LNCaP clone FGC (cell line): ENCODE data around the gene PCBP3.

Experiments
- DNase-seq: peaks from one replicate; pipeline ENCODE4 v3.0.0-alpha.2; 2011; ENCODE audit warnings: low read depth
- H3K4me3 ChIP-seq: 2 replicates; pipeline ENCODE4 v1.5.1; 2011; ENCODE audit warnings: mild to moderate bottlenecking, low read depth, low read length, control low read depth
- TF ChIP-seq, protein P1 (sequence below): IDR thresholded peaks from 2 replicates; pipeline ENCODE4 v1.5.1; 2012; ENCODE audit warnings: mild to moderate bottlenecking; ENCODE audit not compliant: control insufficient read depth, insufficient read depth; ENCODE audit errors: extremely low read depth

Gene PCBP3

GRCh38 chr21:45799765-45800338 lies 156.3 kb downstream of the PCBP3 start:
- TF ChIP-seq, protein P1, sequence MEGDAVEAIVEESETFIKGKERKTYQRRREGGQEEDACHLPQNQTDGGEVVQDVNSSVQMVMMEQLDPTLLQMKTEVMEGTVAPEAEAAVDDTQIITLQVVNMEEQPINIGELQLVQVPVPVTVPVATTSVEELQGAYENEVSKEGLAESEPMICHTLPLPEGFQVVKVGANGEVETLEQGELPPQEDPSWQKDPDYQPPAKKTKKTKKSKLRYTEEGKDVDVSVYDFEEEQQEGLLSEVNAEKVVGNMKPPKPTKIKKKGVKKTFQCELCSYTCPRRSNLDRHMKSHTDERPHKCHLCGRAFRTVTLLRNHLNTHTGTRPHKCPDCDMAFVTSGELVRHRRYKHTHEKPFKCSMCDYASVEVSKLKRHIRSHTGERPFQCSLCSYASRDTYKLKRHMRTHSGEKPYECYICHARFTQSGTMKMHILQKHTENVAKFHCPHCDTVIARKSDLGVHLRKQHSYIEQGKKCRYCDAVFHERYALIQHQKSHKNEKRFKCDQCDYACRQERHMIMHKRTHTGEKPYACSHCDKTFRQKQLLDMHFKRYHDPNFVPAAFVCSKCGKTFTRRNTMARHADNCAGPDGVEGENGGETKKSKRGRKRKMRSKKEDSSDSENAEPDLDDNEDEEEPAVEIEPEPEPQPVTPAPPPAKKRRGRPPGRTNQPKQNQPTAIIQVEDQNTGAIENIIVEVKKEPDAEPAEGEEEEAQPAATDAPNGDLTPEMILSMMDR = no peak
- no peak for DNase-seq
- no peak overlapping the region for H3K4me3 ChIP-seq

DNA sequence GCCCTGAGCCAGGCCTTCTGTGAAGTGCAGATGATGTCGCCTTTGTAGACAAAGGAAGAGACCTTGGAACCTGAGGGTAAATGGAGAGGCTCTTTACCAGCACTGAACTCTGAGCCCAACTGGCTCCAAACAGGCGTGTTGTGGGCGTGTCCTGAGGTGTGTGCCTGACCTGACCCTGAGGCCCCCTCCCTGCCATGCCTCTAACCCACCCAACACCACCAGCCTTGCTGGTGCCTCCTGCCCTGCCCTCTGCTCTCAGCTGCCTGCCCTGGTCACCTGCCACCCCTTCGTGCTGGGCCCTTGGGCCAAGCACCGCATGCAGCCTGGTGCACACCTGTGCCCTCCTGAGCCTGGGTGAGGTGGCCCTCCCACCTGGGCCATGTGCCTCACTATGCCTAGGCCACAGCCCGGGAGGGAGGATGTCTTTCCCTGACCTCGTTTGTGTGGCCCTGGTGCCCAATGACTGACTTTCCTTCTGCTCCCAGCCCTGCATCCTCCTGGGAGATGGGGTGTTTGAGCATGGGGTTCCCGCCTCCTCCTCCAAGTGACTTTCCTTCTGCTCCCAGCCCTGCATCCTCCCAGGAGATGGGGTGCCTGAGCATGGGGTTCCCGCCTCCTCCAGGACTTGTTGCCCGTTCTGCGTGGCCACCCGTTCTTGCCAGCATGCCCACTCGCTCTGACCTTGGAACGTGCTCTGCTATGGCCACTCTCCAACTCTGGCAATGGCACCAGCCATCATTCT lies 157.0 kb downstream of the PCBP3 start:
- no peak for DNase-seq
- no peak overlapping the region for H3K4me3 ChIP-seq
- TF ChIP-seq, protein P1 = no peak

DNA sequence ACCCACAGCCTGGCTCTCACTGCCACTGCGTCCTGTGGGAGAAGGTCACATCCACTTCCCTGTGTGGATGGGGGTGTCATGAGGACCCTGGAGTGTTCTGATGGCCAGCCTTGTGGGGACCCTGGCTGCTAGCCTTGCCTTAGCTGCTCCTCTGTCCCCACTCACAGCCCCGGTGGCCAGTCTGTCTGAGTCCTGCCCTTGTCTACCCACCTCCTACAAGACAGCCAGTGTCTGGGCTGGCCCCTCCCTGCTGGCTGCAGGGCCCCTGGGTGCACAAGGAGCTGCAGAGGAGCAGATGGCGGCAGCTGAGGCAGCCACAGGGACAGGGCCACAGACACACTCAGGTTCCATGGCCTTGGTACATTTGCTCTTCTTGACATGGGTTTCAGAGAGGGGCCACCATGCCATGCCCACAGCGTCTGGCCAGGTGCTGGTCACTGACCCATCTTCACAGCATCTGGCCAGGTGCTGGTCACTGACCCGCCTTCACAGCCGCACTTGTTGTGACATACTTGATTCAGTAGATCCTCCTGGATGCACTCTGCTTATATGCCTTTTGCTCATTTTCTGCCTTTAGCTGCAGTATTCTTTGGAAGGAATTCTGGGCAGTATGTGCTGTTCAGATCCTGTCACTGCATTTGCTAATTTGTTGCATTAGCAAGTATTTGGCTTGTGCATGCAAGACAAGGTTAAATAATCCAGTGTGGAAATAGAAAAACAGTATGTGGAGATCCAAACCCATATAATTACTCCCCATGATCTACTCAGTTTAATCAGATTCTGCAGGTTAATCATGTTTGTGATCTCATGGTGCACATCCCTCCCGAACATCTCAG lies 157.8 kb downstream of the PCBP3 start:
- no peak for DNase-seq
- no peak overlapping the region for H3K4me3 ChIP-seq
- TF ChIP-seq, protein P1 = no peak

- no peak for DNase-seq
- no peak overlapping the region for H3K4me3 ChIP-seq
- TF ChIP-seq, protein P1 = no peak
Measured at GRCh38 chr21:45801989-45802388, 158.5 kb downstream of the PCBP3 start.

DNA sequence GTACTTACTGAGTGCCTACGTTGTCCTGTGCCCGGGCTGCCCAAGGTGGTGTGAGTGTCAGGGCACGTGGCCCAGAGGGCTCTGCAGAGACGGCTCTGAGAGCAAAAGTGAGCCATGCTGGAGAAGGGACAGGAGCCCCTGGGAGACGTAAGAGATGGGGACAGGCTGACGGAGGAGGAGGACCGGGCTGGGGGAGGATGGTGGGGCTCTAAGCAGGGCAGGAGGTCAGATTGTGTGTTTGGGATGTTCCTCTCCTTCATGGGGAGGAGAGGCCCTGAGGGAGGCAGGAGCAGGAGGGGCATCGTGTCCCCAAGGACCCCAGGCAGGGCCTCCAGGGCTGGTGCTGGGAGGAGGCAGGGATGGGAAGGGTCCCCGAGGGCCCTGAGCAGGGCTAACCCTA lies 158.9 kb downstream of the PCBP3 start:
- no peak overlapping the region for H3K4me3 ChIP-seq
- TF ChIP-seq, protein P1 = no peak
- DNase-seq = no peak

- no peak overlapping the region for H3K4me3 ChIP-seq
- DNase-seq = no peak
- TF ChIP-seq, protein P1 = no peak
Measured at GRCh38 chr21:45802956-45803617, 159.6 kb downstream of the PCBP3 start.
